CD4-positive, alpha-beta T cell treated with Interleukin-6 for 4 hours (primary cell): ENCODE measurements around the gene LY9.

Source experiments
- DNase-seq: peaks from one replicate; pipeline ENCODE4 v3.0.0-alpha.2; 2020; ENCODE audit warnings: mixed read lengths

LY9 gene

GRCh38 chr1:160838888-160839287 lies 42.9 kb downstream of the LY9 start:
- DNase-seq = peak; percentile 32

DNA sequence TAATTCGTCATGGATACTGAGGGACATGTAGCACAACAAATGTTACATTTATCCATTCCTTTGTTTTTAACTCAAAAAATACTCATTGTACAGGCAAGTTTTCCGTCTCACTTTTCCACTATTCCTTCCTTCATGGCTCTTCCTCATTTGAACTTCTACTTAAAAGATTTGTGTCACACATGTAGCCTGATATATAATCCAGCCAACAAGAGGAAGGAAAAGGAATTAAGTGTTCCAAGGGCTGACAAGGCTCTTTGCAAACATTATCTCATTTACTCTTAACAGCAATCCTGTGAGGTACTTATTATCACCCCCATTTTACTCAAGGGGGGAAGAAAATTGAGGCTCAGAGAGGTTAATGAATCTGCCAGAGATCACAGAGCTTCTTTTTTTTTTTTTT lies 43.8 kb downstream of the LY9 start:
- DNase-seq = no peak

GRCh38 chr1:160841079-160841478 lies 45.1 kb downstream of the LY9 start:
- DNase-seq = no peak

DNA sequence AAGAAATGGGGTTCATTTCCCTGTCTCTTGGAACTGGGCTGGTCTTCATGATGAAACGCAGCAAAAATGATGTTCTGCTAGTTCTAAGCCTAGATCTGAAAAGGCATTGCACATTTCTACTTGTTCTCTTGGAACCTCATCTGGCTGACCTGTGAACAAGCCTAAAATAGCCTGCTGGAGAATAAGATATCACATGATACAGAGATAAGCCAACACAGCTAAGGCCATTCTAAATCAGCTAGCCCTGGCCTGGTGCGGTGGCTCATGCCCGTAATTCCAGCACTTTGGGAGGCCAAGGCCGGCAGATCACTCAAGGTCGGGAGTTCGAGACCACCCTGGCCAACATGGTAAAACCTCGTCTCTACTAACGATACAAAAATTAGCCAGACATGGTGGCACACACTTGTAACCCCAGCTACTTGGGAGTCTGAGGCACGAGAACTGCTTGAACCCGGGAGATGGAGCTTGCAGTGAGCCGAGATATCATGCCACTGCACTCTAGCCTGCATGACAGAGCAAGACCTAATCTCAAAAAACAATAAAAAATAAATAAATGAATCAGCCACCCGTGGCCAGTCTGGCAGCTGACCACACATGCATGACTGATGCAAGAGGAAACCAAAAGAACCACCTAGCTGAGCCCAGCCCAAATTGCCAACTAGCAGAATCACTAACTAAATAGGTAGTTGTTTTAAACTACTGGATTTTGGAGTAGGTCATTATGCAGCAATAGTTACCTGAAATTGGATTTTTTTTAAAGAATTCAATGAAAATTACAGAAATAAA lies 48.7 kb downstream of the LY9 start:
- DNase-seq = no peak

- no peak for DNase-seq
Measured at GRCh38 chr1:160846281-160846680, 50.3 kb downstream of the LY9 start.

- no peak for DNase-seq
Measured at GRCh38 chr1:160850541-160850940, 54.6 kb downstream of the LY9 start.

DNA sequence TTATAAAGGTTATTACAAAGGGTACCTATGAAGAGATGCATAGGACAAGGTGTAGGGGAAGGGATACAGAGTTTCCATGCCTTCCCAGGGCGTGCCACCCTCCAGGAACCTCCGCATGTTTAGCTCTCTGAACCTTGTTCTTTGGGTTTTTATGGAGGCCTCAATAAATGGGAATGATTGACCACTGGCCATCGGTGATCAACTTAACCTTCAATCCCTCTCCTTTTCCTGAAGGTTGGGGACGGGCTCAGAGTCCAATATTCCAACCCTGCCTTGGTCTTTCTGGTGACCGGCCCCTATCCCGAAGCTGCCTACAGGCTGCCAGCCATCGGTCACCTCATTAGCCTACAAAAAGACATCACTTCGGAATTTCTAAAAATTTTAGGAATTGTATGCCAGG lies 55.0 kb downstream of the LY9 start:
- no peak for DNase-seq

DNA sequence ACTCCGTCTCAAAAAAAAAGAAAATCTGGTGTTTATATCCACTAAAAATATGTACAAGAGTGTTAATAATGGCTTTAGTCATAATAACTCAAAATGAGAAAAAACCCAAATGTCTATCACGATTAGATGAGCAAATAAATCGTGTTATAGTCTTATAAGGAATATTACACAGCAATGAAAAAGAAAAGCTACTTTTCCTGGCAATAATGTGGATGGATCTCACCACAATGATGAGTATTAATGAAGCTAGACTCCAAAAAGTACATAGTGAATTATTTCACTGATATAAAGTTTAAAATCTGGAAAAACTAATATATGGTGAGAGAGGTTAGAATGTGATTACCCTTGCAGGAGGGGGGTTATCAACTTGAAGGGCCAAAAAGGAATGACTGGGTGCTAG lies 57.0 kb downstream of the LY9 start:
- DNase-seq = no peak

DNA sequence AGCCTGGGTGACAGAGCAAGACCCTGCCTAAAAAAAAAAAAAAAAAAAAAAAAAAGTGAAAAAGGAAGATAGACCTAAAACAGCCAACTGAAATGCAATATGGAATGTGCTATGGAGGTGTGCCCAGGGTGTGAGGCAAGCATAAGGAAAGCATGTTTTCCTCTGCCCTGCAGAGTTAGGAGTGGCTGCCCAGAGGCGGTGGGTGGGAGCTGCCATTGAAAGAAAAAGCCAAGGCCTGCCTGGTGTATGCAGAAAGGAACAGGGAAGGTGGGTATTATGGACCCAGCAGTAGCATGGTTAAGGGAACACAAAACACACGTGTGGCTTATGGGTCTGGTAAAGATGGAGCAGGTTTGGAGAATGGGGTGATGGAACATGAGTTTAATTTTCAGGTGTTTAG lies 57.8 kb downstream of the LY9 start:
- no peak for DNase-seq

- peak; percentile 27 for DNase-seq
Measured at GRCh38 chr1:160855181-160855981, 59.4 kb downstream of the LY9 start.

- DNase-seq = no peak
Measured at GRCh38 chr1:160858097-160858496, 62.1 kb downstream of the LY9 start.

DNA sequence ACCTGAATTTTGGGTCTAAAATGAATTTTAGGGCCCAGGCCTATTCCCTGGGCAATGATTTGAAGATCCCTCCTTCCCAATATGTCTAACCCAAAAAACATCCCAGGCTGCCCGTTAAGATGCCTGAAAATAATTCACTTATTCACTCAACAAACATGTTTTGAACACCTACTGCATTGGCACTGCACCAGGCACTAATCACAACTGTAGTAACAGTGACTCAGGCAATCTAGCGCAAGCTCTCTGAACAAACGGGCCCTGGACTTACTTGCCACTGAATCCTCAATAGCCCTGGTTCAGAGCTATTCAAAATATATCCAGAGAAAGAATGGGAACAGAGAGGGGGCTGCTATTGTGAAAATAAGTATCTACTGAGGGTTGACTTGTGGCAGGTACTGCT lies 62.5 kb downstream of the LY9 start:
- DNase-seq = no peak

DNA sequence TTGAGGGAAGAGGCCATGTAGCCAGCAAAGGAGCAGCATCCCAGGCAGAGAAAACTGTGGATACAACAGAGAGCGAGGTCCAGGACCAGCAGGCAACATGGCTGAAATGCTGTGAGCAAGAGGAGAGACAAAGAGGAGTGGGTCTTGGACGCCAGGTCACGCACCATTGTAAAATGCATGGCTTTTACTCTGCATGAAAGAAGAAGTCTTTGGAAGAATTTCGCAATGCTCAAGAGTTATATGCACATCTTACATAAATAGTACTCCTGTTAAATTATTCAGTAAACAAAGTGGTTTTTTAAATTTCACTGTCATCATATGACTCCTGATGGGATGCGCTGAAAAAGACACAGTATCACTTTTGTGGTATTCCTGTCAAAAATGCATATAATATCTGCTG lies 63.2 kb downstream of the LY9 start:
- no peak for DNase-seq

DNA sequence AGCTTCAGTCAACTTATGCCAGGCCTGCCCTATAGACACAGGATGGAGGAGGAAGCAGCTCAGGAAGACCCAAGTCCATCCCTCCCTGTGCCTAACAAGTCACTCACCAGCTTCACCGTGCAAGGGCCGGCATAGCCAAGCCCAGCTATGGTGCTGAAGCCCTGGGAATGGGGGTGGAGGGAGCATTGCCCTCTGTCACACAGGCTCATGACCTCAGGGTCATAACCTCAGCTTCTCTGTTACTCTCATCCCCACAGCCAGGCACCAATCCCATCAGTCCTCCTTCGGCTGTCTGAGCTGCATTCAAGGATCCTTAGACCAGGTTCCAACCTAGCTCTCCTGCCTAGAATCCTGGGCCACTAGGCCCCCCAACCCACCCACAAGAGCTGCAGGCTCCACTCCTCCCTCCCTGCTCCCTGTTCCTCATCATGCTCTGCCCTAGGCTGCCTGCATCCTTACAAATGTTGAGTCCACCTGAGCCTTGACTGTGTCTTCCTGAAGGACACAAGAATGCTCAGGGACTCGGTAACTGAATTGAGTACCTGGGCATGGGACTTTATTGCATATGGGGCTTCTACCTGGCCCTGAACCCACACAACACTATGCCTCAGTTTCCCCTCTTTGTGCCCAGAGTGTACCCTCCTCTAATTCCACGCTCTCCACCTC lies 65.0 kb downstream of the LY9 start:
- no peak for DNase-seq

DNA sequence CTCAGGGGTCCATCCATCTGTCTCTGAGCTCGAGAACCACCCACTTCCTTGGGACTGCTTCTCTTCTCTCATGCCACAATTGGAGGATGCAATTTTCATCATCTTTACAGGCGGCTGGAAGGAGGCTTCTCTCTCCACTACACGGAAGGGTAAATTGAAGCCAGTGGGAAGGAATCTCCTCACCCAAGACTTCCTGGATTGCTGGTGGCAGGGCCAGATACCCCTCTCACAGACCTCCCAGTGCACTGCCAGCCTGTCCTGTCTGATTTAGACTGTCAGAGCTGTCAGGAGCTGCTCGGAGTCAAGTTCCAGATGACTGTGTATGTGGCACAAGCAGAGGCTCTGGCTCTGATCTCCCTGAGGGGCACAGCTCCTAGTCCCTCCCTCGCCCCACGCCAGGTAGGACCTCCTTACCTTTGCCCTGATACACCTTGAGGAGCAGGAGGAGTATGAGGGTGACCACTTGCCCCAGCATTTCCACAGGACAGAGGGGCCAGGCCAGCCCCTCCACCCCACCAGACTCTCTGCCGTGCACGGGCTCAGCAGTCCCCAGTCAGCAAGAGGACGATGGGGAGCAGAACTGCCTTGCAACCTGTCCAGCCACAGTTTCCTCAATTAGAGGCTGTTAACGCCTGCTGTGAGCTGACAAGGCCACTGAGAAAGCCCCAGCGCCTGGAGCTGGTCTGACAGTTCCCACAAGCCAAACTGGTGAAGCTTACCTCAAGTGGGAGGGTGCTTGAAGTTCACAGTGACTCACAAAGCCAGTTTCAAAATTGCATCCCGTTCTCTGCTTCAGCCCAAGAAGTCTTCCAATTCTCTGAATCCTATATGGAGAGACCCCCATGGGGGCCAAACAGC lies 66.5 kb downstream of the LY9 start, which contains the start of gene CD244:
TSS of gene CD244 (minus strand) at position 685 of the 858 bp plus-strand sequence. CDS start at position 475, 210 bp downstream.
- DNase-seq = peak; percentile 53

DNA sequence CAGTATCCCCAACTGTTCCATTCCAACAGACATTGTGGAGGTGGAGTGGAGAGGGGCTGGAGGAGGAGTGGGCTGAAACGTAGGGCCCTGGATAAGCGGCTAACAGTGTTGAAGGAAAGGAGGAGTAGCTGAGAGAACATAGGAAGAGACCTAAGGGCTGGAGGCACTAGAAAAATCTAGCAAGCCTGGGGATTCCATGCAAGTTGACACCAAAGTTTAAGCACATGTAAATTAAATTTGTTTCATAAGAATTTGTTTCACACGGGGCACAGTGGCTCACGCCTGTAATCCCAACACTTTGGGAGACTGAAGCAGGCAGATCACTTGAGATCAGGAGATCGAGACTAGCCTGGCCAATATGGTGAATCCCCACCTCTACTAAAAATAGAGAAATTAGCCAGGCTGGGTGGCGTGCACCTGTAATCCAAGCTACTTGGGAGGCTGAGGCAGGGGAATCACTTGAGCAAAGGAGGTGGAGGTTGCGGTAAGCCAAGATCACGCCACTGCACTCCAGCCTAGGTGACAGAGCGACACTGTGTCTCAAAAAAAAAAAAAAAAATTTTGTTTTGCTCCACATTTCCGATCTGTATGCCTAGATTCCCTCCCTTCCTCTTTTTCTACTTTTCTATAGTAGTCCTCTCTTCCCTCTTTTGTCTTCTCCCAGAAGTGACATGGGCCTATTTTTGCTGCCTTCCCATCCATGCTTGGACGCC lies 67.2 kb downstream of the LY9 start:
- DNase-seq = no peak

GRCh38 chr1:160863774-160864131 lies 67.8 kb downstream of the LY9 start:
- no peak for DNase-seq

DNA sequence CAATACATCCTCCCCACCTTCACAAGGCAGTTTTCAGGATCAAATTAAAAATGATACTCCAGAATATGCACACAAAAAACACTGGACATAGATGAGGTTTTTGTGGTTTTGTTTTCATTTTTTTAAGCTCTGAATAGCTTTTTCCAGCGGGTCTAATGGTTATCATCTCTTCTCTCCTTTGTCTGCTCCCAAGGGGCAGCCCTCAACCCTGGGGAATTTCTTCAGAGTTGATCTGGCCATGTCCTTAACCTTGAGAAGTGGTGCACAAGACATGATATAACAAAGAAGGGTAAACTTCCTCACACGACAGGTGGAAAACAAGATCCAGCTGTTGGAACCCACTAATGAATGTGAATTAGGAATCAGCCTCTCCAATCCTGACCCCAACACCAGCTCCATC lies 68.2 kb downstream of the LY9 start:
- no peak for DNase-seq

GRCh38 chr1:160865337-160865736 lies 69.4 kb downstream of the LY9 start:
- no peak for DNase-seq

GRCh38 chr1:160866001-160866694 lies 70.2 kb downstream of the LY9 start:
- DNase-seq = no peak

GRCh38 chr1:160866695-160867260 lies 70.8 kb downstream of the LY9 start:
- no peak for DNase-seq
